Suprapubic skin (tissue), 3 donors: ENCODE data around the gene LRRC8E.

Experiments used
- POLR2A ChIP-seq, 2 donors: fragments of 450-650 bp; IDR thresholded peaks; one replicate each; pipeline ENCODE4 v1.6.1; 2017; ENCODE audit warnings: antibody characterized with exemption in 2 of 2, mild to moderate bottlenecking in 2 of 2, moderate library complexity in 2 of 2
- TF ChIP-seq, protein P1 (sequence below), 2 donors: fragments of 200-600 bp in 1 of 2; fragments of 450-650 bp in 1 of 2; sonication (generic) in 1 of 2; IDR thresholded peaks; one replicate each; pipeline ENCODE4 v1.5.1; 2016 to 2019; ENCODE audit warnings: antibody characterized with exemption in 2 of 2, mild to moderate bottlenecking in 1 of 2, moderate library complexity in 1 of 2

DNA sequence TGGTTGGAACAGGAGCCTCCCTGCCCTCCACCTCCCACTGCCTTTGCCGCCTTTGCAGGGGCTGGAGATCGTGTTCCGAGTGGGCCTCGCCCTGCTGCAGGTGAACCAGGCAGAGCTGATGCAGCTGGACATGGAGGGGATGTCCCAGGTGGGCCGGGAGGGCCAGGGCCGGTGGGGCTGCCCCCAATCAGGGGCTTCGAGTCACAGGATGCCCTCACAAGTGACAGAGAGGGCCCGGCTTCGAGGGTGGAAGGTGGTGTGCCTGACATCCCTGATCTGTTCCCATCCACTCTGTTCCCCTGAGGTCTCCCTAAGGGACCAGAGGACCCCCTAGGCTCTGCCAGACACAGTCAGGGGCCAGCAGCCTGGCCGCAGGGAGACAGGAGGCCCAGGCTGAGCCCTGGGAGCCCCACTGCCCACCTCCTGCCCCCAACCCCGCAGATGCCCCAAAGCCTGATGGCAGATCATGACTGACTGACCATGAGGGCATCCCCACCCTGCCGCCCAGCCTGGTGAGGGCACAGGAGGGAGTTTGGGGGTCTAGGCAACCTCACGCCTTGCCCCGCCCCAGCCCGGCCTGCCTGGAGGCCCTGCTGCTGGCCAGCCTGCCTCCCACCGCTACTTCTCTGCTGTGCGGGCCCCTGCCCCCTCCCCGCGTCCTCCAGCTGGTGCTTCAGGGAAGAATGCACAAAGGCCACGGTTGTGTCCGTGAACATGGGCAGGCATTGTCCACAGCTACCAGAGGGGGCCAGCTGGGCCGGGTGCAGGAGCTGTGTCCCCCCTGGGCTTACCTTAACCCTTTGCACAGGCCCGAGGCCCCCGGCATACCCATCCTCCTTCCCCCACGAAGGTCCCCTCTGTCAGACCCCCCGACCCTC lies 36.4 kb upstream of the LRRC8E start:
- TF ChIP-seq, protein P1, sequence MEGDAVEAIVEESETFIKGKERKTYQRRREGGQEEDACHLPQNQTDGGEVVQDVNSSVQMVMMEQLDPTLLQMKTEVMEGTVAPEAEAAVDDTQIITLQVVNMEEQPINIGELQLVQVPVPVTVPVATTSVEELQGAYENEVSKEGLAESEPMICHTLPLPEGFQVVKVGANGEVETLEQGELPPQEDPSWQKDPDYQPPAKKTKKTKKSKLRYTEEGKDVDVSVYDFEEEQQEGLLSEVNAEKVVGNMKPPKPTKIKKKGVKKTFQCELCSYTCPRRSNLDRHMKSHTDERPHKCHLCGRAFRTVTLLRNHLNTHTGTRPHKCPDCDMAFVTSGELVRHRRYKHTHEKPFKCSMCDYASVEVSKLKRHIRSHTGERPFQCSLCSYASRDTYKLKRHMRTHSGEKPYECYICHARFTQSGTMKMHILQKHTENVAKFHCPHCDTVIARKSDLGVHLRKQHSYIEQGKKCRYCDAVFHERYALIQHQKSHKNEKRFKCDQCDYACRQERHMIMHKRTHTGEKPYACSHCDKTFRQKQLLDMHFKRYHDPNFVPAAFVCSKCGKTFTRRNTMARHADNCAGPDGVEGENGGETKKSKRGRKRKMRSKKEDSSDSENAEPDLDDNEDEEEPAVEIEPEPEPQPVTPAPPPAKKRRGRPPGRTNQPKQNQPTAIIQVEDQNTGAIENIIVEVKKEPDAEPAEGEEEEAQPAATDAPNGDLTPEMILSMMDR (IDR thresholded peaks at IDR 0.05): no peak
- TF ChIP-seq POLR2A (IDR thresholded peaks at IDR 0.05): no peak
